ENCODE data around the gene GALNT10. TPM values are rescaled to one million over a fixed set of nuclear protein-coding genes. Genes with fewer than 3 reads are reported as not detected.
"Not testable (repeated sequence)": the region's sequence is repeated elsewhere in the genome, so short reads cannot be mapped to it uniquely, and the experiment has no call there.

GALNT10 gene
- total RNA-seq, 2 donors from 2014 or later: 32.2 to 44.1 TPM

DNA sequence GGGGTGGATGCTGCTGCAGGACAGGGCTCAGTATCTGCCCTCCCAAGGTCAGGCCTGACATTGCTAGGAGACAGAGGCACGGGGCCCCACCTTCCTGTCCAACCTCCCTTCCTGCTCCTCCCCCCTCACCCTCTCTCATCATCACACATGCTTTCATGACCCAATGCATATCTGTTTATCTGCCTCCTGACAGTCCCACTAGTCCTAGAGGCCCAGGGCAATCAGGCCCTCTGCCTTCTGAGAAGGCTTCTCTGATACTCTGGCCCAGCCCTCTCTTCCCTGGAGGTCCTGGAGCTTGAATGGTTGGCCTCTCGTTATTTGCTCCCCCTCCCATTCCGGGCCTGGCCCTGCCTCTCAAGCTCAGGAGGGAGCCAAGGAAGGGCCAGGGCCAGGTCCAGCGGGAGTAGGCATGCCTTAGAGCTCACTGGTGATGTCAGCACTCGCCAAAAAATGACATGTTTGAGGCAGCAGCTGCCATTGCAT lies 164.6 kb downstream of the GALNT10 start:
- Mint-ChIP-seq H3K27ac (no peak overlapping the region), H3K4me3 (no peak overlapping the region), H3K27me3 (no peaks in the 10 kb centered on the region), H3K4me1 (ENCODE audit: low read depth in 2 of 2) (peaks cover 46 to 49% of the 10 kb centered on the region in 2 donors), H3K36me3 (no peaks in the 10 kb centered on the region), H3K9me3 (no peaks in the 10 kb centered on the region)
- no peak for DNase-seq (ENCODE audit: low spot score)
- peak in 1 of 2 donors; percentile 39 for ATAC-seq

DNA sequence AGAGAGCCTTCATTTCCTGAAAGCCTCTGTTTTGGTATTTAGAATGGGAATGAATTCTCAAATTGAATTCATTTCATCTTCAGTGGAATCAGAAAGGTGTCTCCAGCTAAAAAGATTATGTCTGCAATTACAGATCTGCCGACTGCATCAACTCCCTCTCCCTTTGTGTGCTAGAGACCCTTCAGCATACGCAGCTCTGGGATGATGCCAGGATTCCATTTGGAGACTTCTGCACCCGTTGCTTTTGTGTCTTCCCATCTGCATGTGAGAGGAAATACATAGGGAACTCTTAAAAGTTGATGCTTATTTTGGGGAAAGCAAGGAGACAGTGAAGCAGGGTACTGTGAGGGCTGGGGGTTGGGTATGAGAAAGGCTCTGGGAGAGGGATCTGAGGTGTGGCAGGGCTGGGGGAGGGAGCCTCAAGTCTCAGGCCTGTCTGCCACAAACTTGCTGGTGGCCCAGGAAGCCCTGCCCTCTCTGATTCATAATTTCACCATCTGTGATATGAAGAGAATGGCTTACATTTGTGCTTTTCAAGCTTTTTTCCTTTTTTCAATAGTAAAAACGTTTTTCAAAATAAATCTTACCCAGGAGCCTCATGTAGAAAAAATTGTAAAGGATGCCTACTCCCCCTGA lies 165.6 kb downstream of the GALNT10 start:
- DNase-seq (ENCODE audit: low spot score) (no peak), ATAC-seq (peak in 1 of 2 donors; percentile 44)
- no peaks in the 10 kb centered on the region for H3K9me3 Mint-ChIP-seq
- no peak overlapping the region for H3K4me3 Mint-ChIP-seq
- peaks cover 41 to 49% of the 10 kb centered on the region in 2 donors for H3K4me1 Mint-ChIP-seq (ENCODE audit: low read depth in 2 of 2)
- no peaks in the 10 kb centered on the region for H3K36me3 Mint-ChIP-seq
- H3K27ac Mint-ChIP-seq: no peak overlapping the region
- H3K27me3 Mint-ChIP-seq: no peaks in the 10 kb centered on the region

DNA sequence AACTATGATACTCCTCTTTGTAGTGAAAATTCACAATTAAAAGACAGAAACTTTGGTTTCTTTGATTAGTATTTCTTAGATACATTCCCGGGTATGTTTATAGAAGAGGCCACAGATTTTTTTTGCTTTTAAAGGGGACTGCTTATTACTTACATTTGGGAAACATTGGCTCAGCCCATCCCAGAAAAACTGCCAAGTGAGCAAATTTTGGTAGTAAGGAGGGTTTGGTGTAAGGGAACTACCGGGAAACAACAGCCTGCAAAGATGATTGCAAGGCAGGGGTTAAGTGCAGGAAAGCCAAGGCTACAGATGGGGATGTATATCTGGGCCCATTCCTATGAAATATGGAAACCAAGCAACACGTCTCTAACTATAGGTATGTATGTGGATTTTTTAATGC lies 166.4 kb downstream of the GALNT10 start:
- H3K4me3 Mint-ChIP-seq: no peak overlapping the region
- H3K27ac Mint-ChIP-seq: no peak overlapping the region
- H3K36me3 Mint-ChIP-seq: no peaks in the 10 kb centered on the region
- no peaks in the 10 kb centered on the region for H3K9me3 Mint-ChIP-seq
- H3K4me1 Mint-ChIP-seq (ENCODE audit: low read depth in 2 of 2): peaks cover 36 to 42% of the 10 kb centered on the region in 2 donors
- DNase-seq (ENCODE audit: low spot score): no peak
- no peak for ATAC-seq
- no peaks in the 10 kb centered on the region for H3K27me3 Mint-ChIP-seq

DNA sequence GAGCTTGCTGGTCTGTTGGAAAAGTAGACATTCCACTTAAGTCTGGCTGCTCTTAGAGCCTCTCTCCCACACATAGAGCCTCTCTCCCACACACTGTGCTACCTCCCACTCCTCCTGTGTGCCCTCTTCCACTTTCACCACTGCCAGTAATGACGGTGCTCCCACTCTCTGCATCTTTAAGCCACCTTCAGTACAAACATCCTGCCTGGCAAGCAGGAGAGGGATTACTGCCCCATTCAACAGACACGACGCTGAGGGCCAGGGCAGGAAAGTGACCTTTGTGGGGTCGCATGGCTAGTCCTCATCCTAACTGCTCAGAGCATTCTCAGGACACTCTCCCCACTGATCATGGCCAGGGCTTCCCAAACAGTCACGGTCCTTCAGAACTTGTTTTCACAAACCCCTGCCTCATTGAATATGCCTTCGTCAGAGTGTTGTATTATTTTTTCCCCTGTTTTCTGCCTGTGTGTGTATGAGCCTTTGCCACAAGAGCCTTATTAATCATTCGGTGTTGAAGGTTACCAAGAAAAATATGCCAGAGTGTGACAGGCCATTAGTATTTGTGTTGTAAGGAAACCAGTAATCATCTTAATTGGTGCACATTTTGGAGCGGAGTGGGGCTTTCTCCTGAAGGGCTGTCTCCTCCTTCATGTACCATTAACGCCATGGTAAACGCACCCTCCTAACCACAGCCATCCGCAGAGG lies 168.1 kb downstream of the GALNT10 start:
- Mint-ChIP-seq H3K27ac (peak overlapping the region; percentile 29 to 55), H3K9me3 (no peaks in the 10 kb centered on the region), H3K36me3 (peaks cover under 1% of the 10 kb centered on the region), H3K4me1 (ENCODE audit: low read depth in 2 of 2) (peaks cover 31 to 46% of the 10 kb centered on the region in 2 donors), H3K27me3 (no peaks in the 10 kb centered on the region), H3K4me3 (no peak overlapping the region)
- DNase-seq (ENCODE audit: low spot score): no peak
- no peak for ATAC-seq

DNA sequence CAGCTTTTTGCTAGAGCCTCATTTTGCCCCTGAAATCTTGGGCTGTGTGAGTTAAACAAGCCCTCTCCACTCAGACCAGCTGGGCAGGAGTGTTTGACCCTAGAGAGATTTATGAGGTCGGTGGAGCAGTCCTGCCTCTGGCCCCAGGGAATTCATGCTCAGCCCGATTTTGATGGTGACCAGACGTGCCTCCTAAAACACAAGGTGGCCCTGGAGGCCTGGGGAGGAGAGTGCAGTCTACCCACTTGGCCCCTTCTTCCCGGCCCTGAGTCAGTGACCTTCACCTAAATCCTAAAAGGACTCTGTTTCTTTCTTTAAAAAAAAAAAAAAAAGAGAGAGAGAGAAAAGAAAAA lies 168.7 kb downstream of the GALNT10 start:
- Mint-ChIP-seq H3K36me3 (peaks cover 6% of the 10 kb centered on the region), H3K27me3 (no peaks in the 10 kb centered on the region), H3K9me3 (no peaks in the 10 kb centered on the region), H3K4me3 (no peak overlapping the region), H3K27ac (peak overlapping the region in 1 of 2 donors; percentile 29), H3K4me1 (ENCODE audit: low read depth in 2 of 2) (peaks cover 28 to 46% of the 10 kb centered on the region in 2 donors)
- no peak for ATAC-seq
- DNase-seq (ENCODE audit: low spot score): no peak

DNA sequence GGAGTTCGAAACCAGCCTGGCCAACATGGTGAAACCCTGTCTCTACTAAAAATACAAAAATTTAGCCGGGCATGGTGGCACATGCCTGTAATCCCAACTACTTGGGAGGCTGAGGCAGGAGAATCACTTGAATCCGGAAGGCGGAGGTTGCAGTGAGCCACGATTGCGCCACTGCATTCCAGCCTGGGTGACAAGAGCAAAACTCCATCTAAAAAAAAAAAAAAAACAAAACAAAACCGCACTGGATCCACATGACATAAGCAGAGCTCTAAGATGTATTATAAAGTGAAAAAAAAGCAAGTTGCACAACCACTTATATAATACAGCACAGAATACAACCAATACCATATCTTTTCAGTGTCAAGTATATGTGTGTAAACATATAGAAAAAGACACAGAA lies 169.7 kb downstream of the GALNT10 start:
- H3K36me3 Mint-ChIP-seq; H3K4me3 Mint-ChIP-seq; H3K27ac Mint-ChIP-seq; ATAC-seq; H3K9me3 Mint-ChIP-seq; H3K27me3 Mint-ChIP-seq; DNase-seq (ENCODE audit: low spot score): not testable (repeated sequence)
- peaks cover 21 to 40% of the 10 kb centered on the region in 2 donors for H3K4me1 Mint-ChIP-seq (ENCODE audit: low read depth in 2 of 2)

DNA sequence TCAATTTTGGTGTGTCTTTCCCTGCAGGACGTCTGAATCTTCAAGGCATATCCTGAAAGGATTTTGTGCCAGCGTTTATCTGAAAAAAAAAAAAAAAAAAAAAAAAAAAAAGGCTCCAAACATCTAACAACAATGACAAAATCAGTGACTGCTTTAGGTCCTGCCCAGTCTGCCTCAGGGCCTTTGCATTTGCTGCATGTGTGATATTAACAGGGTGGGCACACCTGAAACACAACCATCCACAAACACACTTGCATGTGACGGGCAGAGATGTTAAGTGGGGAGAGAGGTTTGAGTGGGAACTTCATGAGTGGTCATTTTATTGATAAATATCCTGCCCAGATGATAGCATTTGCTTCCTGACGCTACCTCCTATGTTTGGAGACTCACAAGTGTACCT lies 172.9 kb downstream of the GALNT10 start:
- no peak overlapping the region for H3K4me3 Mint-ChIP-seq
- H3K36me3 Mint-ChIP-seq: peaks cover 6% of the 10 kb centered on the region
- no peak overlapping the region for H3K27ac Mint-ChIP-seq
- DNase-seq (ENCODE audit: low spot score) (no peak), ATAC-seq (no peak)
- no peaks in the 10 kb centered on the region for H3K9me3 Mint-ChIP-seq
- H3K4me1 Mint-ChIP-seq (ENCODE audit: low read depth in 2 of 2): peaks cover 16 to 25% of the 10 kb centered on the region in 2 donors
- no peaks in the 10 kb centered on the region for H3K27me3 Mint-ChIP-seq

DNA sequence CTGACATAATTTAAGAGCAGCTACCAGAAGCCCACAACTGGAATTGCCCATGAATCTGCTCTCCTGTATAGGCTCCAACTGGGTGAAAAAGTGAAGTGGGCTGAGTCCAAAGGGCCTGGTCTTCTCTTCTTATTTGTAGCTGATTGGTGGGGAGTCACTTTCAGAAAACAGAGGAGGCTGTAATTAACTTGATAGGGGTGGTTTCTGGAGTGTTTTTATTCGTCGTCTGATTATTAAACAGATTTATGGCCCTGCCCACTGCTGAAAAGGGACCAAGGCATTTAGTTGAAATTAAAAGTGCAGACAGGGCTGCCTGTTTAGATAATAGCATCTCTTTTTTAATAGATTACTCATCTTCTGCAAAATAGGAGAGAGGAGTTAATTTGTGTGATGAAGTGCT lies 174.2 kb downstream of the GALNT10 start:
- Mint-ChIP-seq H3K4me3 (no peak overlapping the region), H3K27ac (no peak overlapping the region), H3K27me3 (no peaks in the 10 kb centered on the region), H3K36me3 (peaks cover 8% of the 10 kb centered on the region), H3K4me1 (ENCODE audit: low read depth in 2 of 2) (peaks cover 10 to 17% of the 10 kb centered on the region in 2 donors), H3K9me3 (no peaks in the 10 kb centered on the region)
- ATAC-seq (no peak), DNase-seq (ENCODE audit: low spot score) (no peak)

DNA sequence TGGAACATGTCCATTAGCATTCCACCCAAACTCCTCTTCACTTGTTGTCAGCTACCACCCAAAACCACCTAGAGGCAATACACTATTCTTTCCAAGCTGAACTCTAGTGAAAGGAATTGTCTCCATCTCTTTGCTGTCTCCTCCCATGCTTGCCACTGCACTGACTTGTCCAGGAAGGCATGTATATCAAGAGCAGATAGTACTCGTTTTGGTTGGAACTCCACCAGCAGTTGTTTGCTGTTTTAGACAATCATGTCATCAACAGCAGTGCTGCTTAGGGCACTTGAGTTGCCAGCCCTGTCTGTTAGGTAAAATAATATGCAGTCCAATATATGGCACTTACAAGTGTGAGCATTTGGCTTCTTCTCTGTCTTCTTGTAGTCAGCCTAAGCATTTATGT lies 175.3 kb downstream of the GALNT10 start:
- H3K4me1 Mint-ChIP-seq (ENCODE audit: low read depth in 2 of 2): peaks cover 16 to 21% of the 10 kb centered on the region in 2 donors
- H3K36me3 Mint-ChIP-seq: peaks cover 11% of the 10 kb centered on the region
- DNase-seq (ENCODE audit: low spot score) (no peak), ATAC-seq (no peak)
- H3K27ac Mint-ChIP-seq: no peak overlapping the region
- no peaks in the 10 kb centered on the region for H3K9me3 Mint-ChIP-seq
- no peaks in the 10 kb centered on the region for H3K27me3 Mint-ChIP-seq
- no peak overlapping the region for H3K4me3 Mint-ChIP-seq

DNA sequence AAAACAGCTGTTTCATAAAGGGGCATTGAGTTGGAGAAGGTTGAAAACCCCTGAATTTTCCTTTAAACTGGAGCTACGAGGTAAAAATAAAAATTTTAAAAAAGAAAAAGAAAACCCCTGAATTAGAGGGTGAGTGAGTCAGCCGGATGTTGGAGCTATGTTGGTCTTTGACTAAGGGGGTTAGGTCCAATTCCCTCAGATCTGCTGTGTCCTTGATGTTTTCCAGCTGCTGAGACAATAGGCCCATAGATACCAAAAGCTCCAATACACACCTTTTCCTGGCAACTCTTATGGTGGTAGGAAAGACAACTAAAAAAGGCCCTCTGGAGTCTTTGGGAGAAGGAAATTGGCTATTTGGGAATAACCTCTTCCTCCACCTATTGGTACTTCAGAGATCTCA lies 175.8 kb downstream of the GALNT10 start:
- Mint-ChIP-seq H3K4me3 (no peak overlapping the region), H3K36me3 (peaks cover 11% of the 10 kb centered on the region), H3K27ac (no peak overlapping the region), H3K27me3 (no peaks in the 10 kb centered on the region), H3K9me3 (no peaks in the 10 kb centered on the region), H3K4me1 (ENCODE audit: low read depth in 2 of 2) (peaks cover 16 to 21% of the 10 kb centered on the region in 2 donors)
- ATAC-seq: no peak
- no peak for DNase-seq (ENCODE audit: low spot score)

DNA sequence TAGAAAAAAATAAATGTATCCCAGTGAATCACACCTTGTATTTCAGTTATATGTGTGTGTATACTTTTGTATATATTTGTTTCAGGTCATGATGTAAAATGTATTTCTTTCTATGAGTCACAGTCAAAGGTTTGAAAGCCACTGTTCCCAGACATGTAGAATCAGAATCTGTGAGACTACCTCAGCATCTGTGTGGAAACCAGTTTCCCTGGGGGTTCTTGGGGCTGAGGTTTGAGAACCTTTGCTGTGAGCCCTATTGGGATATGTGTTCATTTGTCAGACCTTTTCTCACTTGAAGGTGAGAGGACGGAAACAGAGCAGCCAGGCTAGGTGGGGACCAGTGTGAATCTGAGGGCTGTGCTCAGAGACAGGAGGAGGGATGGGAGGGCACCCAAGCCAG lies 176.6 kb downstream of the GALNT10 start:
- ATAC-seq (no peak), DNase-seq (ENCODE audit: low spot score) (no peak)
- H3K36me3 Mint-ChIP-seq: peaks cover 11% of the 10 kb centered on the region

DNA sequence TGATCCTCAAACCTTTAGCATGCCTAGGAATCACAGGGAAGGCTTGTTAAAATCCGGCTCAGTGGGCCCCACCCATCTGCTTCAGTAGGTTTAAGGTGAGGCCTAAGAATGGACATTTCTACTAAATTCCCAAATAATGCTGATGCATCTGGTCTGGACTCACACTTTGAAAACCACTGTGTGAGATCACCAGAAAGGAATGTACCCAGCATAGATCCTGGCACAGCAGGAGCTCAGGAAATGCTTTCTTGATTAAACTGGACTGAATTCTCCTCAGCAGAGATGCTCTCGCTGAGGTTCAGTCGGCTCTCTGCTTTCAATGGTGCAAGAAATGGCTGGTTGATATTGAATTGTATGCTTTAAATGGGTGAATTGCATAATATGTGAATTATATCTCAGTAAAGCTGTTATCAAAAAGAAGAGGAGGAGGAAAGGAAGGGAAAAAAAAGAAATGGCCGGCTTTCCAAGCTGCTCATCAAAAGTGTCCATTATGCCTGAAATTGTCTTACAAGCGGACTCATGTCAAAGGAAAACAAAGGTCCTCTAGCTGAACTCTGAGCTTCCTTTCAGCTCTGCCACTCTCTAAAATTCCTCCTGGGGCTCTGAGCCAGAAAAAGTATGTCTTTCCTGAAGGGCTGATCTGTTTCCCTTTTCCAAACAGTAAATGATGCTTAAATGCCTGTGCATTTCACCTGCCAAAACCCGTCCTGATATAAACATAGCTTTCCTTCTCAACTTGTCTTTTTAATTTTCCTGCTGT lies 177.7 kb downstream of the GALNT10 start:
- Mint-ChIP-seq H3K27ac (no peak overlapping the region), H3K4me3 (no peak overlapping the region), H3K27me3 (no peaks in the 10 kb centered on the region), H3K4me1 (ENCODE audit: low read depth in 2 of 2) (peaks cover 16% of the 10 kb centered on the region in 2 donors), H3K9me3 (no peaks in the 10 kb centered on the region), H3K36me3 (peaks cover 11% of the 10 kb centered on the region)
- DNase-seq (ENCODE audit: low spot score) (no peak), ATAC-seq (no peak)

More for the DNA sequence above, 176.6 kb downstream of the GALNT10 start:
- Mint-ChIP-seq H3K27me3 (no peaks in the 10 kb centered on the region), H3K4me3 (no peak overlapping the region), H3K4me1 (ENCODE audit: low read depth in 2 of 2) (peaks cover 16 to 21% of the 10 kb centered on the region in 2 donors), H3K27ac (no peak overlapping the region), H3K9me3 (no peaks in the 10 kb centered on the region)

DNA sequence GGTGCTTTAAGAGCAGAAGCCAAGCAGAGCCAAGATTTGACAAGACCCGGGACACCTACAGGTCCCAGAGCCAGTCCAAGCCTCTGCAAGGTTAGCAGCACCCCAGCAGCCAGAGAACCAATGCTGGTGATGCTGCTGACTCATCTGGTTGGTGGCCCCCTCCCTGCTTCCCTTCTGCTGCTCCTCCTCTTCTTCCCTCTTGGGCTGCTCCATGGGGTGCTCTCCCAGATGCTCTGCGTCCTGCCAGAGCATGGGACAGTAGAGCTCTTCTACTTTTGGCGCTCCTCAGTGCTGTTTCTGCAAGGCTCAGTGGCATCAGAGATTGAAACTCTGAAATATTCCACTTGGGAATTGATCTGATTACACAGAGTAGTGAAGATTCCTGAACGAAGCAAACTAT lies 179.1 kb downstream of the GALNT10 start:
- Mint-ChIP-seq H3K4me1 (ENCODE audit: low read depth in 2 of 2) (peaks cover 10 to 12% of the 10 kb centered on the region in 2 donors), H3K4me3 (no peak overlapping the region), H3K27ac (no peak overlapping the region), H3K27me3 (no peaks in the 10 kb centered on the region), H3K36me3 (peaks cover 5% of the 10 kb centered on the region), H3K9me3 (no peaks in the 10 kb centered on the region)
- DNase-seq (ENCODE audit: low spot score) (no peak), ATAC-seq (no peak)

DNA sequence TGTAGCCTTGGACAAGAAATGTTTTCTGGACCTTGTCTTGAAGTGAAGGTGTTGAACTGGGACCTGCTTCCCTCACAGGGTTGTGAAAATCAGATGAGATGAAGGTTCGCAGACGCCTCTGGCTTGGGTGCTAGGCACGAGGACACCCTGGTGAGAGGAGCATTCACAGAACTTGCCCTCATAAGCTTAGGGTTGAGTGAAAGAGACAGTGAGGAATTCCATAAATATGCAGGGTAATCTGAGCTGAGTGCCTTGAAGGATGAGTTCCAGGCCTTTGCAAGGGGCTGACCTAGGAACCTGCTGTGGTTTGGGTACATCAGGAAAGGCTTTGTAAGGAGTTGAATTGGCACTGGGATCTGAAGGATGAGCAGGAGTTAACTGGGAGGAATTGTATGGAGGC lies 179.6 kb downstream of the GALNT10 start:
- no peaks in the 10 kb centered on the region for H3K27me3 Mint-ChIP-seq
- no peak overlapping the region for H3K4me3 Mint-ChIP-seq
- DNase-seq (ENCODE audit: low spot score) (no peak), ATAC-seq (no peak)
- no peaks in the 10 kb centered on the region for H3K9me3 Mint-ChIP-seq
- H3K36me3 Mint-ChIP-seq: peaks cover 5% of the 10 kb centered on the region
- H3K4me1 Mint-ChIP-seq (ENCODE audit: low read depth in 2 of 2): peaks cover 10 to 12% of the 10 kb centered on the region in 2 donors
- H3K27ac Mint-ChIP-seq: no peak overlapping the region
